HFFc6 (cell line): Measurements from ENCODE around the gene TPX2. TPM values are rescaled to one million over a fixed set of nuclear protein-coding genes. Genes with fewer than 3 reads are reported as not detected.
A peak's percentile ranks its signal among the peaks of the same experiment; 100 is the strongest.

Experiments
- DNase-seq: peaks from one replicate; pipeline ENCODE4 v3.0.0-alpha.2; 2018
- H3K27ac Mint-ChIP-seq: 2 replicates; pipeline ENCODE4 v1.8.0; 2020; ENCODE audit warnings: mild to moderate bottlenecking, mixed read lengths
- H3K27me3 Mint-ChIP-seq: 2 replicates; pipeline ENCODE4 v1.8.0; 2021; ENCODE audit warnings: mild to moderate bottlenecking, moderate library complexity, mixed read lengths; ENCODE audit not compliant: insufficient read depth
- H3K36me3 Mint-ChIP-seq: 2 replicates; pipeline ENCODE4 v1.8.0; 2021; ENCODE audit warnings: low read depth, mixed read lengths
- H3K4me1 Mint-ChIP-seq: 2 replicates; pipeline ENCODE4 v1.8.0; 2020; ENCODE audit warnings: low read depth, mixed read lengths
- H3K4me3 Mint-ChIP-seq: 2 replicates; pipeline ENCODE4 v1.8.0; 2020; ENCODE audit warnings: mild to moderate bottlenecking, moderate library complexity, mixed read lengths
- H3K9me3 Mint-ChIP-seq: 2 replicates; pipeline ENCODE4 v1.8.0; 2020; ENCODE audit warnings: mild to moderate bottlenecking, mixed read lengths
- CTCF ChIP-seq: fragments of 200-600 bp; sonication (generic); IDR thresholded peaks from 2 replicates; pipeline ENCODE4 v1.5.0; 2021; ENCODE audit warnings: antibody characterized with exemption, mild to moderate bottlenecking
- total RNA-seq, 6 experiments: library from RNA; stranded (reverse); fragmentation: NEBNext Ultra II Directional; extraction: Animal tissue kit (Norgen Biotek cat#: 25700); gene quantifications; 2 replicates in 1 of 6; 3 replicates in 5 of 6; pipeline ENCODE4 v1.2.3, GENCODE V29; 2021

Gene TPX2
- total RNA-seq, 6 experiments from 2014 or later: 51.0 to 117 (median 107) TPM

GRCh38 chr20:31720486-31721407 lies 18.3 kb upstream of the TPX2 start:
- TF ChIP-seq CTCF: peak; percentile 41; the same call in 1 of the 2 replicates
- Mint-ChIP-seq H3K36me3 (peaks cover 62% of the 10 kb centered on the region), H3K27ac (peak overlapping the region; percentile 98), H3K4me3 (peak overlapping the region; percentile 88), H3K27me3 (no peaks in the 10 kb centered on the region; the same call in 1 of the 2 replicates), H3K4me1 (peaks cover 71% of the 10 kb centered on the region), H3K9me3 (no peaks in the 10 kb centered on the region)
- DNase-seq: no peak

DNA sequence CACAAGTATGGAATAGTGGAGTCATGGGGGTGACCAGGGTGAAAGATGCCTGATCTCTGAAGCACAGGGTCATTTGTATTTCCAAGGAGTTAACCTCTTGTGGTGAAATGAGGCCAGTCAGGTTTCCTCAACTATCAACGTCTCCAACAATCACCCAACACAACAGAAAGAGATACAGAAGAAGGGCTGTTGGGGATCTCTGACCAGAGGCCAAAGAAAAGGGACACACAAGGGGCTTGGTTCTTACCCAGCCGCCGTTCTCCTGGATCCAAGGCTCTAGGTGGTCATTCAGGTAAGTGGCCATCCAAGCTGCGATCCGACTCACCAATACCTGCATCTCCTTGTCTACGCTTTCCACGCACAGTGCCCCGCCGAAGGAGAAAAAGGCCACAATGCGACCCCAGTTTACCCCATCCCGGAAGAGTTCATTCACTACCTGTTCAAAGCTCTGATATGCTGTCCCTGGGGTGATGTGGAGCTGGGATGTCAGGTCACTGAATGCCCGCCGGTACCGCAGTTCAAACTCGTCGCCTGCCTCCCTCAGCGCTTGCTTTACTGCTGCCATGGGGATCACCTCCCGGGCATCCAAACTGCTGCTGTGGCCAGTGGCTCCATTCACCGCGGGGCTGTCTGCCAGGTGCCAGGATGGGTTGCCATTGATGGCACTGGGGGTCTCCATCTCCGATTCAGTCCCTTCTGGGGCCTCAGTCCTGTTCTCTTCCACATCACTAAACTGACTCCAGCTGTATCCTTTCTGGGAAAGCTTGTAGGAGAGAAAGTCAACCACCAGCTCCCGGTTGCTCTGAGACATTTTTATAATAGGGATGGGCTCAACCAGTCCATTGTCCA lies 17.5 kb upstream of the TPX2 start:
- Mint-ChIP-seq H3K27ac (peak overlapping the region; percentile 98), H3K4me1 (peaks cover 65% of the 10 kb centered on the region), H3K36me3 (peaks cover 53% of the 10 kb centered on the region), H3K9me3 (no peaks in the 10 kb centered on the region), H3K4me3 (peak overlapping the region; percentile 88), H3K27me3 (no peaks in the 10 kb centered on the region; the same call in 1 of the 2 replicates)
- no peak for TF ChIP-seq CTCF
- DNase-seq: no peak

DNA sequence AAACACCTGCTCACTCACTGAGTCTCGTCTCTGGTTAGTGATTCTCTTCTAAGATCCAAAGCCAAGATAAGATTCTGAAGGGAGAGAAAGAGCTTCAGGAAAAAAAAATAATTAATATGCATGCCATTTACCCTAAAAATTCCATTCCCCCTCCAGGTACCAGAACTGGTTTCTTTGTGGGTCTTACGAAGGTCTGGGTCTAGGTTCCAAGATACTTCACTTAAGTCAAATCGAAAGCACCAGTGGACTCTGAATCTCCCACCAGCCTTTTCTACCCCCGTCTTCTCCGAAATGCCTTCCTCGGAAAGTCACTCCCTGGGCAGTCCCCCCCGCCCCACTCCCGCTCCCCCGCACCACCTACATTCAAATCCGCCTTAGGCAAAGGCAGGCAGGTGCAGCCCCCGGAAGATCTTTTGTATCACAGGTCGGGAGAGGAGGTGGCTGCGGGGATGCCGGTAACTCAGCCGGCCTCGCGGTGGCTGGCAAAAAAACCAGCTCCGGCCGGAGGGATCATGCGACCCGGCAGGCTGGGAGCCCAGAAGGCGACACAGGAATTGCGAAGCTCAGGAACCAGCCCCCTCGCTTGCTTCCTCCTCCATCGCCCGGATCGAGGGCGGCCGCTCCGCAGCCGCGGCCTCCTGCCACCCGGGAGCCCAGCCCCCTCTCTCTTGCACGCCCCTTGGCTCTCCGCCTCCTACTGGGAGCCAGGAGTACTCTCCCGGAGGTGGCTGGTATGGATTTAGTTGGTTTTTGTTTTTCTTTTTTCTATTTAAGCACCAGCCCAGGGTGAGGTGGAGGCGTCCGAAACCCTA lies 16.6 kb upstream of the TPX2 start, which contains the start of gene BCL2L1:
TSS of gene BCL2L1 (minus strand) at position 612 of the 812 bp plus-strand sequence. CDS start 650 bp downstream, outside the sequence.
- Mint-ChIP-seq H3K36me3 (peaks cover 45% of the 10 kb centered on the region), H3K4me1 (peaks cover 65% of the 10 kb centered on the region), H3K4me3 (peak within 1 kb of the TSS; percentile 88), H3K27me3 (no peaks in the 10 kb centered on the region; the same call in 1 of the 2 replicates), H3K27ac (peak within 1 kb of the TSS; percentile 98), H3K9me3 (no peaks in the 10 kb centered on the region)
- DNase-seq: peak; percentile 82
- TF ChIP-seq CTCF: peak; percentile 80

DNA sequence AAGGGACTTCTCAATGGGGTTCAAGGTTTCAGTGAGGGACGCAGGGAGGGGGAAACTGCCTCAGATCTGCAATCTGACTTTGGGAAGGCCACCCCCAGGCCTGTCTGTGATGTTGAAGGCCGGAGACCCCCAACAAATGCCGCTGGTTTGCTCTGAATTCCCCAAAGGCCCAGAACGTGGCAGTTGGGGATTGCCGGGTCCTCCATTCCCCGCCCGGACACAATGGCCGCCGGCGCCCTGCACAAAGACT lies 16.1 kb upstream of the TPX2 start:
- Mint-ChIP-seq H3K9me3 (no peaks in the 10 kb centered on the region), H3K4me1 (peaks cover 65% of the 10 kb centered on the region), H3K27ac (peak overlapping the region; percentile 98), H3K27me3 (no peaks in the 10 kb centered on the region; the same call in 1 of the 2 replicates), H3K36me3 (peaks cover 40% of the 10 kb centered on the region), H3K4me3 (peak overlapping the region; percentile 88)
- DNase-seq: no peak
- no peak; the same call in 1 of the 2 replicates for TF ChIP-seq CTCF
